Measurements from ENCODE around the gene DNM2.

The DNM2 gene

GRCh38 chr19:10788146-10788545 lies 70.3 kb downstream of the DNM2 start:
- DNase-seq, result no peak

- no peak for DNase-seq
Measured at GRCh38 chr19:10789866-10790265, 72.0 kb downstream of the DNM2 start.

- DNase-seq, result no peak
Measured at GRCh38 chr19:10796653-10797052, 78.8 kb downstream of the DNM2 start.

GRCh38 chr19:10797078-10797477 lies 79.2 kb downstream of the DNM2 start:
- DNase-seq, result peak; percentile 80

- peak; percentile 93 for DNase-seq
Measured at GRCh38 chr19:10797541-10798256, 79.8 kb downstream of the DNM2 start.

- no peak for DNase-seq
Measured at GRCh38 chr19:10800488-10800887, 82.6 kb downstream of the DNM2 start.

- no peak for DNase-seq
Measured at GRCh38 chr19:10802479-10802878, 84.6 kb downstream of the DNM2 start.

GRCh38 chr19:10803252-10803651 lies 85.4 kb downstream of the DNM2 start:
- DNase-seq, result no peak

GRCh38 chr19:10805065-10805757 lies 87.3 kb downstream of the DNM2 start:
- no peak for DNase-seq

GRCh38 chr19:10805758-10806247 lies 87.9 kb downstream of the DNM2 start:
- no peak for DNase-seq

GRCh38 chr19:10808937-10809649 lies 91.2 kb downstream of the DNM2 start:
- DNase-seq, result peak; percentile 52

GRCh38 chr19:10809651-10810285 lies 91.9 kb downstream of the DNM2 start:
- no peak for DNase-seq

- no peak for DNase-seq
Measured at GRCh38 chr19:10811391-10812111, 93.7 kb downstream of the DNM2 start.

- no peak for DNase-seq
Measured at GRCh38 chr19:10812196-10812595, 94.3 kb downstream of the DNM2 start.

GRCh38 chr19:10812902-10813404 lies 95.1 kb downstream of the DNM2 start:
- DNase-seq, result peak; percentile 31

- peak; percentile 33 for DNase-seq
Measured at GRCh38 chr19:10815007-10815536, 97.2 kb downstream of the DNM2 start.

GRCh38 chr19:10815969-10816644 lies 98.2 kb downstream of the DNM2 start:
- DNase-seq, result no peak

GRCh38 chr19:10816691-10817090 lies 98.8 kb downstream of the DNM2 start:
- DNase-seq, result no peak

GRCh38 chr19:10817291-10818038 lies 99.6 kb downstream of the DNM2 start:
- no peak for DNase-seq

GRCh38 chr19:10818301-10819123 lies 100.6 kb downstream of the DNM2 start:
- no peak for DNase-seq

Data from CD4-positive, alpha-beta T cell treated with Interleukin-17A for 1 hour (primary cell).